Dermis blood vessel endothelial cell (primary cell): ENCODE measurements around the gene PODXL. TPM values are rescaled to one million over a fixed set of nuclear protein-coding genes. Genes with fewer than 3 reads are reported as not detected.

ENCODE experiments used
- DNase-seq: peaks from one replicate; pipeline ENCODE4 v3.0.0; 2010
- total RNA-seq: library from RNA; depleted of rRNA; stranded (reverse); fragments of >200 nt; gene quantifications from 2 replicates; pipeline ENCODE4 v1.2.3, GENCODE V29; 2014

PODXL gene
- total RNA-seq, 1 donor from 2014 or later, result 98.4 TPM

DNA sequence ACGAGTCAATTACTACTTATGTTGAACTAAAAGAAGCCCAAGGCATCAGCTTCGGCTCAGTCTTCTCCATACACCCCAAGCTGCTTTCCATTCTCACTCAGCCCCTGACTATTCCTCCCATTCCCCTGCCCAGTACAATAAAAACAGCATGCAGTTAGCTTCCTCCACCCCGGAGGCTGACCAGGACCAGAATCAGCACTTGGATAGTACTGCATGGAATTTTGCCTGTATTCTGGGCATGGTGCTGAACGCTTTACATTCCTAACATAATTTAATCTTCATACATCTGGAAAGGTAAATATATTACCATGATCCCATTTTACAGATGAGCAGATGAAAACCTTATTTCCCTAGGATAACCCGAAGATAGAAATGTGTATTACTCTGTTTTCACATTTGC, 7.5 kb upstream of the PODXL start:
- DNase-seq, result no peak

- no peak for DNase-seq
Observed at GRCh38 chr7:131562941-131563340, 6.5 kb upstream of the PODXL start.

DNA sequence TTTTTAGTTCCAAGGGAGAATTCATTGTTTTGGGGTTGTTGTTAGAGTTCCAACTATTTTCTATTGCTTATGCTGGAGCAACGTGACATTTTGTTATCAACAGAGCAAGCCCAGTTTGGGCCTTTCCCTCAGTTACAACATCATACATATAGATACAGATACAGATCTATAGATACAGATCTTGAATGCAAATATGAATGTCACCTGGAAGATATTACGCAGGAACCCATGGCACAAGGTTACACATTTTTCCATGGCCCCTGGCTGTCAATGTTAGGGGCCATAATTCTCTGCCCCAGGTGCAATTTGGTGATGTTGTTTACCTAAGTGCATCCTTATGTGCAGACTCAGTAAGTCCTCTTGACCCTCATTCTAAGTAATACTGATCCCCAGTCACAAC, 3.6 kb upstream of the PODXL start:
- DNase-seq, result no peak

GRCh38 chr7:131557652-131558385, 1.4 kb upstream of the PODXL start:
- peak; percentile 60 for DNase-seq

DNA sequence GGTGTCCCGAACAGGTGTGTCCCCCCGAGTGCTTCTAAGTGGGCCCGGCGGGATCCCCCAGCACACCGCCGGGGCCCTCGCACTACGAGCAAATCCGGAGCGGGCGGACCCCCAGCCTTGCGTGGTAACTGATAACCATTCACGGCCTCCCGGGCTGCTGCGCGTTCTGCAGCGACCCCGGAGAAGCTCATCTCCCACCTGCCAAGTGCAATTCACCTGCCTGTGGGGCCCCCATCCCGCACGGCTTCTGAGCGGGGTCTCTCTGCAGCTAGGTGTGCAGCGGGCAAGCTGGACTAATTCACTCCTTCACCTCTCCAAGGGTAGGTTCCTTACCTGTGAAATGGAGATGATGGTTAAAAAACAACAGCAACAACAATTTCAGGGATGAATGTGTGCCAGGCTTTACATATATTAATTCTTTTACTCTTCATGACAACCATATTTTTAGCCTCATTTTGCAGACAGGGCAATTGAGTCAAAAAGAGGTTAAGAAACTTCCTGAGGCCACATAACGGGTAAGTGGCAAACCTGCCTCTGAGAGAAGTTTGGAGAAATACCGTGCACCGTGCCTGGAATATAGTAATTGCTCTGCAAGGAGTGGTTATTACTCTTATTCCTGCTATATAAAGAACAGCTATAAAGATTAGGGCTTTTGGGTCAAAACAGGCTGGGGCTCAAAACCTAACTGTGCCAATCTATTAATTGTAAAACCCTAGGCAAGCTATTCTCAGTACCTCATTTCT, 652 bp upstream of the PODXL start:
- no peak for DNase-seq

DNA sequence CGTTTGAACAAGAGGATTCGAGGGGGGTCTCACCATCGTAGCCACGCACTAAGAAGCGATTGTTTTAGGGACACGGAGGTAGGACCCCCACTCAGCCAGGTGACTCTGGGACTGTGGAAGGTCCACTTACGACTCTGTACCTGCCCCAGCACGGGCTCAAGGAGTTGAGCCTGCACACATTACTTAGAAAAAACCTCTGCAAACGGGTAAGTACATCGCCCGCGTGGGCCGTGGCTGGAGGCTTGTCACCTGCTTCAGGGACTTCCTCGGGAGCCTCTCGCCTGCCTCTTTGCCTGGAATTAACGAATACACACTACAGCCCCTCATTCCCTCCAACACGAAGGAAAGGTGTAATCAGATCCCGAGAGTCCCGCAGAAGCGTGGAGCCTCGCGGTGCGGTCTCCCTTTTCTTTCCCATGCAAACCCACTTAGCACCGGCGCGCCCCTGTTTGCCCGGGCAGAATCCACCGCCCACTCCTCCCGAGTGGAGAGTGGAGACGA, 826 bp downstream of the PODXL start:
- DNase-seq, result no peak

- DNase-seq, result no peak
Observed at GRCh38 chr7:131554880-131555516, 1.4 kb downstream of the PODXL start.

DNA sequence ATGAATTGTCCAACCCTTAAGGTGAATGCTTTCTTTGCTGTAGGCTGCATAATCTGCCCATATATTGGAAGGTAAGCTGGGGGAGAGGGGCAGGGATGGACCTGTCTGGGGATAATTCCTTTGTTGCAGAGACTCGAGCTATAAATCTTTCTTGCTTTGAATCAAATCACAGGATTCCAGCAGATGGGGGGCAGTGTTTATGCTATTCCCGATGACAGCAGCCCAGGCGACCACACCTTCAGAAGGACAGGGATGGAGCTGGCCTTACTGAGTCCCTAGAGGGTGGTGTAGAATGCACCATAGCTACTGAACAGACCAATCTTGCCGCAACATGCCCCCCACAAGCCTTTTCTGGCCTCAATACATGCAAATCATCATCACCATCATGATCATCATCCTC, 2.5 kb downstream of the PODXL start:
- no peak for DNase-seq

GRCh38 chr7:131552053-131552452, 4.4 kb downstream of the PODXL start:
- DNase-seq, result no peak

- DNase-seq, result no peak
Observed at GRCh38 chr7:131550846-131551245, 5.6 kb downstream of the PODXL start.

DNA sequence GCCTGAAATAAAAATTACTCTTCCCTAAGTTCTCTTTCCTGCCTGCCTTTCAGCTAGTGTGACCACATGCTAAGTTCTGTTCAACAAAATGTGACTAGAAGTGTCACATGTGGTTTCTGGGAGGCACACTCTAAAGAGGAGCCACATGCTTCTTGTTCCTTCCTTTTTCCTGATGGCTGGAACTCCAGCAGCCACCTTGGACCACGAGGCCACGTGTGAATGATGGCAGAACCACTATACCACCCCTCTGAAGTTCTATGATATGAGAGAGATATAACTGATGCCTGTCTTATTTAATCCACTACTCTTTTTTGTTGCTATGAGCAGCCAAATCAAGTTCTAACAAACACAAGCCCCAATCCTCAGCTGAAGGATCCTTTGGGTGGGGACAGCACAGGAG, 8.1 kb downstream of the PODXL start:
- no peak for DNase-seq

- DNase-seq, result no peak
Observed at GRCh38 chr7:131547589-131547988, 8.8 kb downstream of the PODXL start.

DNA sequence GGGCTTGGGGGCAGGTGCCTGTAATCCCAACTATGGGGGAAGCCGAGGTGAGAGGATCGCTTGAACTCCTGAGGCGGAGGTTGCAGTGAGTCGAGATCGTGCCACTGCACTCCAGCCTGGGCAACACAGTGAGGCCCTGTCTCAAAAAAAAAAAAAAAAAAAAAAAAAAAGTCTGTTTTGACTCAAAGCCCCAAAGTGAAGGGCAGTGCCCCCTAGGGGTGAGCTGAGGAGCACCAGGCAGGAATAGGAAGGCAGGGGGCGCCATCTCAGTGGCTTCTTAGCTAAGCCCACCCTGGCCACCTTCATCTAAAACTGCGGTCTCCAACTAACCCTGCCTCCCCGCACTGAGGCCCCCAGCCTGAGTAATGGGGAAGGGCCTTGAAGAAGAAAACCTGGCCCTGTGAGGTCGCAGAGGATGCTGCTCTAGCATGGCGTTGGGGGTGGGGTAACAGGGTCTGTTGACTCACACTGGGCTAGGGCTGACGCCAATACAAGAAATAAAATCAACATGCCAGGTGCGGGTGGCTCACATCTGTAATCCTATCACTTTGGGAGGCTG, 9.8 kb downstream of the PODXL start:
- DNase-seq, result peak; percentile 69

GRCh38 chr7:131546126-131546525, 10.3 kb downstream of the PODXL start:
- no peak for DNase-seq

DNA sequence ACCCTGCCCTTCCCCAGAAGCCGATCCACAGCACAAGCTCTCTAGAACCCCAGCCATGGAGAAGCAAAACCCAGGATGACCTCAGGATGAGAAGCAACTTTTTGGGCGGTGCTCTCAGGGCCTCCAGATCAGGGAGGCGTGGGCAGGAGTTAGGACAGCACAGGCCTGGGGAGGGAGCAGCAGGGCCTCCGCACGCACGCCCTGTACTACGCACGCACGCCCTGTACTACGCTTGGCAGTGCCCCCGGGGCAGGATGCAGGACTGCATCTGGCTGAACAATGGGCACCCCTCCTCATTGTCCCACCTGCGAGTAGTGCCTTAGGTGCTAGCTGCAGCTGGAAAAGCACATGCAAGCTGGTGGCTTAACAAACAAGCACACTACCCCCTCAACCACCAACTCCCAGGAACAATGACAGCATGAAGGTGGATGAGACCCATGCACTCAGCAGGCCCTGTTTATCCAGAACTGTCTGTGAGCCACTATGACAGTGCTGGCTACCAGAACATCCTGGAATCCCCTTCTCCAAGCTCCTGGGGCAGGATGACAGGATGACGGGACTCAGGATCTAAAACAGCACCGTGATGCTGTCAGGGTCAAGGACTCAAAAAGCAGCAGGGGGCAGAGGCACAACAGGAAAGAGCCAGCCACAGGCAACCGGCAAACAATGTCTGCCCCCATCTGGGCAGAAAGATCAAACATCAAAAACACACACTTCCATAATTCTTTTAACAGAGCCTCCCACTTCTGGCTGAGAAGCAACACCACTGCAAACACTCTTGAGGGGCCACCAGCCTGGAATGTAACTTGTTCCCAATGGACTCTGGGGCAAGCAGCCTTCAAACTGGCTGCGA, 11.8 kb downstream of the PODXL start:
- DNase-seq, result peak; percentile 75

GRCh38 chr7:131544021-131544420, 12.4 kb downstream of the PODXL start:
- no peak for DNase-seq

DNA sequence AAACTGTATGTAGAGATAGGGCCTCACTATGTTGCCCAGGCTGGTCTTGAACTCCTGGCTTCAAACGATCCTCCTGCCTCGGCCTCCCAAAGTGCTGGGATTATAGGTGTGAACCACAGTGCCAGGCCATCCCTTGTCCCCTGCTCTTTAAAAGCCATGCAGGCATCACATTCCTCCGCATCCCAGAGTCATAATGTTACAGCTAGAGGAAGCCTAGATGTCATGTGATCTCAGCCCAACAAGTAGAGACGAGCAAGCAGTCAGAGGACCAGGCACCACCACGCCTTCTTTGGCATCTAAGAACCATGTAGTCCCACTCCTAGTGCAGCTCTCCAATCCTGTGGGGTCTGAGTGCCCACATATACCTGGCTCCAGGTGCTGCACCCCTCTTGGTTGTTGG, 13.1 kb downstream of the PODXL start:
- no peak for DNase-seq

DNA sequence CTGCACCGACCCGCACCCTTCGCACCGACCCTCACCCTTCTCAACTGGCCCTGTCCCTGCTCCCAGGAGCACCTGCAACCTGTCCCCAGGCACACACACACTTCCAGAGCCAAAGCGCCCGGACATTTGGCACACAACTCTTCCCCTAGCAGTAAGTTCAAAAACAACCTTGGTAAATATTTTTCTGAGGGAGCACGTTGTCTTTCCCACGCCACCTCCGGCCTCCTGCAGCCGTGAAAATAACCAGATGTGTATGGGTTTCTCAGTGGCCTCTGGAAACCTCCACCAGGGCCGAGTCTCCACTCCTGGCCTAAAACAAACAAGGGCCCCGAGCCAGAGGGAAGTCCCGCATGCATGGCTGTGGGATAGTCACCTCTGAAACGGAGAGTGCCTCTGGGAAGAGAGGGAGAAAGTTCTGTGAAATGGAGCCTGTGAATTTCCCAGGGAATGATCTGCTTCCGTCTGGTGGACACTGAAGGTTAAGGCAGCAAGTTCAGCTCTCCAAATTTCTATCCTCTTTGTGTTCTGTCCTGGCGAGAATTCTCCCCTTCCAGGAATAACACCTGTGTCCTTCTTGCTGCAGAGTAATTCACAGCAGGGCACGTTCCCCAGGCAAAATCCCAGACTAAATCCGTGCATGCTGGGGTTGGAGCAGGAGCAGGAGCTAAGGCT, 15.8 kb downstream of the PODXL start:
- DNase-seq, result peak; percentile 75

- DNase-seq, result no peak
Observed at GRCh38 chr7:131538813-131539179, 17.6 kb downstream of the PODXL start.

DNA sequence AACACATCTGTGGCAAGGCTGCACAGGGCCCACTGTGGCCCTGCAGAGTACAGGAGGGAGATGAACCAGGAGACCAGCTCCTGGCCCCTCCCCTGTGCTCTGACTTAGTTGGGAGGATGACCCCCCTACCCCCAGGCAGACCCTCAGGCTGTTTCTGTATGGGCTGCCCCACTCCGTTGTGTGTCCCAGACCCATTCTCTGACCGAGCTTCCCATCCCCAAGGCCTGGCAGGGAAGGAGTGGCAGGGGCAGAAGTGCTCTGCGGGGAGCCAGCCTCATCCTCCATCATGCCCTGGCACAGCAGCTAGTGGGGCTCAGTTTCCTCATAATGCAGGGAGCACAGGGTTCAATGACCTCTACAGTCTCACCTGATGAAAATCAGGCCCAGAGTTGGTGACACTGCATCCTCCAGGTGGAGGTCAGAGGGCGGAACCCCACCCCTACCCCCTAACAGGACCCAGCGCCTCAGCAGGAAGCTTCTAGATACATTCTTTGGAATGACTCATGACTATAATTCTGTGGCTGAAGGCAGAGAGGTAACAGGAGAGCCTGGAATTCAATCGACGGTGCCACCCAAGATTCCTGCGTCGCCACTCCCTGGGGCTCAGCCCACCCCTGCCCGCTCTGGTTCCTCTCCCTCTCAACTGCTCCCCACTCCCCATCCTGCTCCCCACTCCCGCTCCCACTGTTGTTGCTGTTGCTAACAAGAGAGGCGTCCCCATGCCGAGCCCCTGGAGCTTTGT, 18.2 kb downstream of the PODXL start:
- DNase-seq, result peak; percentile 59

DNA sequence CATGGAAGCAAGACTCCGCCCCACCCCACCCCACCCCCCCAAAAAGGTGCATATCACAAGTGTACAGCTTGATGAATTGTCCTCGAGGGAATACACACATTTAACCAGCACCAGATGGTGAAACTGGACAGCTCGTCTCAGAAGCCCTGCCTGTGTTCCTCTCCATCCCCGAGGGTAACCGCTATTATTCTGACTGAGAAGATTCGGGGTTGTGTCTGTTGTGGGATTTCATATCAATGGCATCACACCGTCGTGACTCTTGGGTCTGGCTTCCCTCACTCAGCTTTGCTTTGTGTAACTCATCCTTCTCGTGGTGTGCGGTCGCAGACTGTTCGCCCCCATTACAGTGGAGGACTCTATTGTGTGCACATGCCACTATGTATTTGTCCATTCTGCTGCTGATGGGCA, 18.9 kb downstream of the PODXL start:
- no peak for DNase-seq
